SK-N-SH (cell line): ENCODE data around the gene MYO7A. TPM values are rescaled to one million over a fixed set of nuclear protein-coding genes. Genes with fewer than 3 reads are reported as not detected.

Experiments used
- CTCF ChIA-PET: fragments of 300-600, 350-600 bp; formaldehyde crosslinking; extraction: SDS; loops from one replicate; lab custom pipeline; 2021; lab: Yijun Ruan, JAX
- POLR2A ChIA-PET: fragments of 350-600 bp; sonication (Branson Sonifier 250); formaldehyde crosslinking; extraction: SDS; loops from one replicate; lab custom pipeline; 2020; ENCODE audit warnings: antibody characterized with exemption, inconsistent platforms; lab: Yijun Ruan, JAX
- DNase-seq: peaks from one replicate; pipeline ENCODE4 v3.0.0; 2012
- H2AFZ ChIP-seq: fragments of 200-600 bp; sonication (generic); 2 replicates; pipeline ENCODE4 v1.8.1; 2016; ENCODE audit warnings: antibody characterized with exemption, mild to moderate bottlenecking, low read depth
- H3F3A ChIP-seq: fragments of 200-600 bp; sonication (generic); replicated peaks from 2 replicates; pipeline ENCODE3; 2016; ENCODE audit warnings: antibody characterized with exemption, mild to moderate bottlenecking; ENCODE audit not compliant: insufficient read depth
- H3K27ac ChIP-seq, 2 experiments: fragments of 200-500 bp in 1 of 2; fragments of 200-600 bp in 1 of 2; sonication (Bioruptor generic) in 1 of 2; sonication (generic), shearing (Covaris generic) in 1 of 2; 2 replicates each; pipeline versions ENCODE4 v1.5.1 to v1.6.1; 2014 to 2016; ENCODE audit warnings: low read depth in 2 of 2, inconsistent platforms in 1 of 2, low read length in 1 of 2, mild to moderate bottlenecking in 1 of 2, mixed read lengths in 1 of 2
- H3K27me3 ChIP-seq: fragments of 200-600 bp; sonication (generic), shearing (Covaris generic); 2 replicates; pipeline ENCODE4 v1.6.1; 2016; ENCODE audit warnings: mixed run types; ENCODE audit not compliant: insufficient read depth
- H3K36me3 ChIP-seq, 2 experiments: fragments of 200-500 bp in 1 of 2; fragments of 200-600 bp in 1 of 2; sonication (Bioruptor generic) in 1 of 2; sonication (generic) in 1 of 2; replicated peaks in 1 of 2; 2 replicates each; pipeline versions ENCODE3 to v1.5.1; 2014 to 2016; ENCODE audit warnings: low read length in 1 of 2, mild to moderate bottlenecking in 1 of 2; ENCODE audit not compliant: insufficient read depth in 2 of 2, control insufficient read depth in 1 of 2
- H3K4me1 ChIP-seq, 2 experiments: fragments of 200-500 bp in 1 of 2; fragments of 200-600 bp in 1 of 2; sonication (Bioruptor generic) in 1 of 2; sonication (generic), shearing (Covaris generic) in 1 of 2; 2 replicates each; pipeline versions ENCODE4 v1.5.1 to v1.6.1; 2014 to 2016; ENCODE audit warnings: low read depth in 1 of 2, low read length in 1 of 2, mixed run types in 1 of 2; ENCODE audit not compliant: insufficient read depth in 2 of 2, control insufficient read depth in 1 of 2
- H3K4me2 ChIP-seq: fragments of 200-600 bp; sonication (generic), shearing (Covaris generic); 2 replicates; pipeline ENCODE4 v1.6.1; 2017; ENCODE audit warnings: mixed run types
- H3K4me3 ChIP-seq, 2 experiments: fragments of 200-500 bp in 1 of 2; fragments of 200-600 bp in 1 of 2; sonication (Bioruptor generic) in 1 of 2; sonication (generic), shearing (Covaris generic) in 1 of 2; 2 replicates each; pipeline versions ENCODE4 v1.5.1 to v1.8.1; 2014 to 2016; ENCODE audit warnings: low read depth in 2 of 2, inconsistent platforms in 1 of 2, low read length in 1 of 2, mild to moderate bottlenecking in 1 of 2, mixed read lengths in 1 of 2, moderate library complexity in 1 of 2
- H3K79me2 ChIP-seq: fragments of 200-600 bp; sonication (generic); 2 replicates; pipeline ENCODE4 v1.8.1; 2017; ENCODE audit warnings: mild to moderate bottlenecking; ENCODE audit not compliant: insufficient read depth
- H3K9ac ChIP-seq: fragments of 200-600 bp; sonication (generic); 2 replicates; pipeline ENCODE4 v1.6.1; 2017; ENCODE audit warnings: mixed run types
- H3K9me2 ChIP-seq: fragments of 200-600 bp; sonication (generic); 2 replicates; pipeline ENCODE4 v1.6.1; 2017; ENCODE audit warnings: mixed run types
- H3K9me3 ChIP-seq: fragments of 200-600 bp; sonication (generic); 2 replicates; pipeline ENCODE4 v1.6.1; 2017; ENCODE audit warnings: mixed run types, mild to moderate bottlenecking, moderate library complexity
- H4K20me1 ChIP-seq: fragments of 200-600 bp; sonication (generic); 2 replicates; pipeline ENCODE4 v1.6.1; 2017; ENCODE audit warnings: mild to moderate bottlenecking, mixed run types; ENCODE audit not compliant: insufficient read depth
- FOXJ3 ChIP-seq: sonication (generic); formaldehyde crosslinking; IDR thresholded peaks from 2 replicates; pipeline ENCODE4 v1.5.1; 2020; ENCODE audit warnings: mild to moderate bottlenecking, missing genetic modification reagents
- GABPA ChIP-seq: IDR thresholded peaks from 2 replicates; pipeline ENCODE4 v1.4.0; 2012; ENCODE audit warnings: low read depth, mild to moderate bottlenecking
- GATA2 ChIP-seq: sonication (generic); formaldehyde crosslinking; IDR thresholded peaks from 2 replicates; pipeline ENCODE4 v1.5.0; 2020; ENCODE audit warnings: mild to moderate bottlenecking, missing genetic modification reagents
- MXI1 ChIP-seq: IDR thresholded peaks from 2 replicates; pipeline ENCODE4 v1.6.1; 2012; ENCODE audit warnings: mild to moderate bottlenecking, low read depth, low read length, improper control_type of control experiment
- RAD21 ChIP-seq: IDR thresholded peaks from 2 replicates; pipeline ENCODE4 v1.6.1; 2012; ENCODE audit warnings: mild to moderate bottlenecking, low read length
- WGBS: methylation state at CpG from one replicate; pipeline ENCODE4 v1.1.6; 2017; ENCODE audit warnings: low lambda C conversion rate; 5-methylcytosine and 5-hydroxymethylcytosine counted together
- polyA plus RNA-seq, 3 experiments: library from polyadenylated mRNA; depleted of rRNA; stranded (reverse); fragments of >200 nt; gene quantifications; 2 replicates each; pipeline ENCODE4 v1.2.3, GENCODE V29; 2012
- TF ChIP-seq, protein P1 (sequence below): IDR thresholded peaks from 2 replicates; pipeline ENCODE4 v1.4.0; 2012; ENCODE audit warnings: low read depth, borderline replicate concordance
- TF ChIP-seq, protein P2 (sequence below): IDR thresholded peaks from 2 replicates; pipeline ENCODE4 v1.4.0; 2012; ENCODE audit warnings: low read depth, borderline replicate concordance

Gene MYO7A
- polyA plus RNA-seq (2012; rRNA removed): 0.08 and 0.11 TPM in 2 replicates
- 0.03 and 0.04 TPM in 2 replicates for polyA plus RNA-seq (2012; cell fraction: cytosol; rRNA removed)
- polyA plus RNA-seq (2012; cell fraction: nucleus; rRNA removed): 0.74 and 0.85 TPM in 2 replicates

DNA sequence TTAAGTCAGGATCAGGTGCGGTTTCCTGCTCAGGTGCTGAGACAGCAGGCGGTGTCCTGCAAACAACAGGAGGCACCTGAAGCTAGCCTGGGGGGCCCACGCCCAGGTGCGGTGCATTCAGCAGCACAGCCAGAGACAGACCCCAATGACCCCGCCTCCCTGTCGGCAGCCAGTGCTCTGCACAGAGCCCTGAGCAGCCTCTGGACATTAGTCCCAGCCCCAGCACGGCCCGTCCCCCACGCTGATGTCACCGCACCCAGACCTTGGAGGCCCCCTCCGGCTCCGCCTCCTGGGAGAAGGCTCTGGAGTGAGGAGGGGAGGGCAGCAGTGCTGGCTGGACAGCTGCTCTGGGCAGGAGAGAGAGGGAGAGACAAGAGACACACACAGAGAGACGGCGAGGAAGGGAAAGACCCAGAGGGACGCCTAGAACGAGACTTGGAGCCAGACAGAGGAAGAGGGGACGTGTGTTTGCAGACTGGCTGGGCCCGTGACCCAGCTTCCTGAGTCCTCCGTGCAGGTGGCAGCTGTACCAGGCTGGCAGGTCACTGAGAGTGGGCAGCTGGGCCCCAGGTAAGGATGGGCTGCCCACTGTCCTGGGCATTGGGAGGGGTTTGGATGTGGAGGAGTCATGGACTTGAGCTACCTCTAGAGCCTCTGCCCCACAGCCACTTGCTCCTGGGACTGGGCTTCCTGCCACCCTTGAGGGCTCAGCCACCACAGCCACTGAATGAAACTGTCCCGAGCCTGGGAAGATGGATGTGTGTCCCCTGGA is at the start of gene MYO7A:
Gene MYO7A, plus strand, starts transcription at position 327 of the 772 bp plus-strand sequence. CDS start 2,389 bp downstream, outside the sequence.
- no peak within 1 kb of the TSS for H3K9ac ChIP-seq
- peak within 1 kb of the TSS; percentile 77; the same call in 1 of the 2 replicates for H2AFZ ChIP-seq
- peak; percentile 93 for DNase-seq

DNA sequence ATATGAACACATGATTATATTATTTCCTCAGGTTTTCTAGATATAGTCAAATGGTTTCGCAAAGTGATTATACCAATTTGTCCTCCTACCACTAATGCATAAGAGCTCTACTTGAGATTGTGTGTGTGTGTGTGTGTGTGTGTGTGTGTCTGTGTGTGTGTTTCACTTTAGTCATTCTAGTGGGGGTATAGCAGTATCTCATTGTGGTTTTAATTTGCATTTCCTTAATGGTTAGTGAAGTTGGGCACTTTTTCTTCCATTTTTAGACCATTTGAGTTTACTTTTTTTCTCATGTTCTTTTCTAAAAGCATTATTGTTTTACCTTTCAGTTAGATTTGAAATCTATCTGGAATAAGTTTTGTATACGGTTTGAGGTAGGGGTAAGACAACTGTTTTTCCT is 48.4 kb upstream of the MYO7A start:
- POLR2A ChIA-PET: no interaction called here
- H3K4me2 ChIP-seq: no peak overlapping the region
- H3F3A ChIP-seq: peaks cover 5% of the 10 kb centered on the region
- H3K9me2 ChIP-seq: no peaks in the 10 kb centered on the region
- TF ChIP-seq FOXJ3 (CRISPR knock-in tag) (no peak), GABPA (no peak)
- TF ChIP-seq, all 33 proteins: peak for 0
- peaks cover 88% of the 10 kb centered on the region for H3K79me2 ChIP-seq
- 93% methylated on average over 2 of the region's 2 CpGs for WGBS
- no peak for DNase-seq
- H3K27ac ChIP-seq: no peak overlapping the region
- 0 out of 2 replicates have a peak, but pooled peaks cover 9% of the 10 kb centered on the region for H4K20me1 ChIP-seq
- no peak overlapping the region for H3K9ac ChIP-seq
- peaks cover 0 to 11% of the 10 kb centered on the region in 2 experiments for H3K36me3 ChIP-seq
- no peaks in the 10 kb centered on the region for H3K27me3 ChIP-seq
- CTCF ChIA-PET: interaction anchor here (1.0 to 4.9 kb wide), 2 partner anchors 12 to 32 kb away, joined by 3 to 54 read pairs; no protein-coding TSS in a partner anchor
- H2AFZ ChIP-seq: no peak overlapping the region
- H3K4me3 ChIP-seq: no peak overlapping the region
- no peaks in the 10 kb centered on the region for H3K9me3 ChIP-seq
- H3K4me1 ChIP-seq: peaks cover 7 to 40% of the 10 kb centered on the region in 2 experiments; a peak in 3 of 4 replicates

More for the DNA sequence above, at the start of gene MYO7A:
- H3K9me3 ChIP-seq: no peaks in the 10 kb centered on the region
- CTCF ChIA-PET: interaction anchor here (0.9 to 12.2 kb wide), 53 partner anchors 8 to 502 kb away, joined by 3 to 270 read pairs (median 7); partner anchors contain the start of gene OMP
- peak within 1 kb of the TSS; percentile 92 for H3K4me2 ChIP-seq
- H3K36me3 ChIP-seq: peaks cover 0 to 5% of the 10 kb centered on the region in 2 experiments
- H3K27ac ChIP-seq: peak within 1 kb of the TSS in 1 of 2 experiments; percentile 13; a peak in 1 of 4 replicates
- TF ChIP-seq MXI1: 0 out of 2 replicates have a peak, but pooled peaks have one; percentile 35
- TF ChIP-seq, protein P1, sequence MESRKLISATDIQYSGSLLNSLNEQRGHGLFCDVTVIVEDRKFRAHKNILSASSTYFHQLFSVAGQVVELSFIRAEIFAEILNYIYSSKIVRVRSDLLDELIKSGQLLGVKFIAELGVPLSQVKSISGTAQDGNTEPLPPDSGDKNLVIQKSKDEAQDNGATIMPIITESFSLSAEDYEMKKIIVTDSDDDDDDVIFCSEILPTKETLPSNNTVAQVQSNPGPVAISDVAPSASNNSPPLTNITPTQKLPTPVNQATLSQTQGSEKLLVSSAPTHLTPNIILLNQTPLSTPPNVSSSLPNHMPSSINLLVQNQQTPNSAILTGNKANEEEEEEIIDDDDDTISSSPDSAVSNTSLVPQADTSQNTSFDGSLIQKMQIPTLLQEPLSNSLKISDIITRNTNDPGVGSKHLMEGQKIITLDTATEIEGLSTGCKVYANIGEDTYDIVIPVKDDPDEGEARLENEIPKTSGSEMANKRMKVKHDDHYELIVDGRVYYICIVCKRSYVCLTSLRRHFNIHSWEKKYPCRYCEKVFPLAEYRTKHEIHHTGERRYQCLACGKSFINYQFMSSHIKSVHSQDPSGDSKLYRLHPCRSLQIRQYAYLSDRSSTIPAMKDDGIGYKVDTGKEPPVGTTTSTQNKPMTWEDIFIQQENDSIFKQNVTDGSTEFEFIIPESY: no peak
- TF ChIP-seq, protein P2, sequence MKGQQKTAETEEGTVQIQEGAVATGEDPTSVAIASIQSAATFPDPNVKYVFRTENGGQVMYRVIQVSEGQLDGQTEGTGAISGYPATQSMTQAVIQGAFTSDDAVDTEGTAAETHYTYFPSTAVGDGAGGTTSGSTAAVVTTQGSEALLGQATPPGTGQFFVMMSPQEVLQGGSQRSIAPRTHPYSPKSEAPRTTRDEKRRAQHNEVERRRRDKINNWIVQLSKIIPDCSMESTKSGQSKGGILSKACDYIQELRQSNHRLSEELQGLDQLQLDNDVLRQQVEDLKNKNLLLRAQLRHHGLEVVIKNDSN: no peak
- no peak for TF ChIP-seq GATA2 (CRISPR knock-in tag)
- no peak for TF ChIP-seq RAD21
- H4K20me1 ChIP-seq: no peaks in the 10 kb centered on the region
- no peaks in the 10 kb centered on the region for H3K9me2 ChIP-seq
- no peaks in the 10 kb centered on the region for H3K79me2 ChIP-seq
- WGBS: 50% methylated on average over 16 of the region's 20 CpGs
- no peaks in the 10 kb centered on the region for H3K27me3 ChIP-seq
- POLR2A ChIA-PET: interaction anchor here (0.9 to 1.9 kb wide), 2 partner anchors 37 to 58 kb away, joined by 3 to 7 read pairs; no protein-coding TSS in a partner anchor
- no peaks in the 10 kb centered on the region for H3F3A ChIP-seq
- peaks cover 0 to 42% of the 10 kb centered on the region in 2 experiments; a peak in 2 of 4 replicates for H3K4me1 ChIP-seq
- H3K4me3 ChIP-seq: peak within 1 kb of the TSS; percentile 47 to 74
